HG02571 (cell line): ENCODE measurements around the gene SLC17A3.

ENCODE experiments used
- ATAC-seq: cut with Tn5 transposase; IDR thresholded peaks from one replicate; pipeline ENCODE4 v1.9.1; 2021; ENCODE audit warnings: mild to moderate bottlenecking, moderate library complexity; ENCODE audit not compliant: unreplicated experiment

The SLC17A3 gene

DNA sequence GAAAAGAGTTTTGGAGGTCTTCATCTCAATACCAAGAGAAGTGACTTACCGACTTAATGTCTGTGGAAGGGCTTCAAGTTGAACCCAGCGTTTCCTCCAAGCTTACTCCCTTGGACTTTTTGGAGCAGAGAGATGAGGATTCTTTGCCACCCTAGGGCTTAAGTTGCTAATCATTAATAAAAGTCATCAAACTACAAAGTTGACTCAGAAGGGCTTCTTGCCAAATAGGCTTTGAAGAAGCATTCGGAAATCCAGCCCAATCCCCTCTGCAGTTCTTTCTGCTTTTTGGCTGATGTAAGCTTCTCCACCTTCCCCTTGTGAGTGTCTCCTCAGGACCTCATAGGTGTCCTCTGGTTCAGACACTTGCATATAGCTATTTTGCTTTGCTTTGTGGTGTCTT is at the start of gene SLC17A3:
Gene SLC17A3, minus strand, starts transcription at position 126 of the 400 bp plus-strand sequence. CDS start 5,856 bp downstream, outside the sequence.
- ATAC-seq, result no peak

DNA sequence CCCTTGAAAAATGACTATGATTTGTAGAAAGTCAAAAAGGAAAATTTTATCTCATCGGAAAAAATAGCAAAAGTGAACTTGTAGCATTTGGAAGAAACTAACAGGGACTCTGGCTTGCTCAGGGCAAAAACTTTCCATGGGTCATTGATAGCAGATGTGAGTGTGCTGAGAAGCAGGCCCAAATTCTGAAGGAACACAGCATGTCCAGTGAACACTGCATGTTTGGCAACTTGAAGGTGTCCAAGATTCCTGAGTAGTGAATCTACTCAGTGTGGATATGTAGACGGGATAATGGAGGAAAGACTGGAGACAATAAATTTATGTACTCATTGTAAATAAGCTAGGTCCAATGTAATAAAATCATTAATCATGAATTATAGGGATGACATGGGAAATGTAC is 48.3 kb upstream of the SLC17A3 start:
- no peak for ATAC-seq

DNA sequence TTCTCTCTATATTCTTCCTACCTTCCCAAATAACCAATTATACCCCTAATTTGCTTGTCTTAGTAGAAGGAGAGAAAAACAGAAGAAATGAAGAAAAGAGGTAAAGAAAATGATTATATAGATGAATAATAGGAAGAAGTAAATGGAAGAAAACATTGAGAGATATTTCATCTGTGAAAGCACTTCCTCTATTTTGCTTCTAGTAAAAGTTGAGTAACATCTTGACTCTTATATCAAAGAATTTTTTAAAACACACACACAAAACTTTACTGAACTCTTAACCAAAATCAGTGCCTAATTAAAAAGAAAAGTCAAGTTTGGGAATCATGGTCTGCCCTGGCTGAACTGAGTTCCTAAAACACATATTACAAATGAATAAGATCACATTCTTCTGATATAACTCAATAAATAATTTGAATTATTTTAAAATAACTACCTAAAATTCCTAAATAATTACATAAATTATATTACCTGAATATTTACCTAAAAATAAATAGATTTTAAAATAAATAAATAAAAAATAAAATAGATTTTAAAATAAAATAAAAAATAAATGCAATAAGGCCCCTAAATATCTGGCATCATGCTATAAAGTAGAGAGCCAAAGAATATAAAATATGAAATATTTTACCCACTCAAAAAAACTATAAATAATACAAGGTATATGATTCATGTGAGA is 47.6 kb upstream of the SLC17A3 start:
- ATAC-seq, result no peak

- ATAC-seq, result no peak
These were observed 45.6 kb upstream of the SLC17A3 start for GRCh38 chr6:25919657-25920056.

DNA sequence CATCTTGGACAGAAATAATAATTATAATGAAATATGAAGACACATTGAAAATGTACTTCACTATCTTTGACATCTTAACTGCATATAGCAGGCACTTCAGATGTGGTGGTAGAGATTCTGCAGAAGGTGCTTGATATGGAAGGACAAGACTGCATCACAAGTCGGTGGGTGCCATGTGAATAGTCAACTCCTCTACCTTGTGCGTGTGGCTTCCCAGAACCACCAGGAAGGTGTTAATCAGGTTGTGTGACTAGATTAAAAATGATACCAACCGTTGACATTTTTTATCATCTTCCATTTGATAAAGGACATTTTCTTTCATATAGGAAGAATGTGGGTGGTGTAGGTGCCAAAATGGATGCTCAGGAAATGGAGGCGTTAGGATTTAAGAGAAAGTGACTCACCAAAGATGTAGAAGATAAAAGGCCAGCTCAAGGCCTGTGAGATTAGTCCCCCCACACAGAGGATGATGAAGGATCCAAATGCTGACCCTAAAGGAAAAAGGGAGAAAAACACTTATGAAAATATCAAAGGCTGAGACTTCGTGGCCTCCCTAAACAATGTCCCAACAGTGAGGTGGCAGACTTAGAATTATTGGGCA is 44.1 kb upstream of the SLC17A3 start:
- ATAC-seq, result no peak

DNA sequence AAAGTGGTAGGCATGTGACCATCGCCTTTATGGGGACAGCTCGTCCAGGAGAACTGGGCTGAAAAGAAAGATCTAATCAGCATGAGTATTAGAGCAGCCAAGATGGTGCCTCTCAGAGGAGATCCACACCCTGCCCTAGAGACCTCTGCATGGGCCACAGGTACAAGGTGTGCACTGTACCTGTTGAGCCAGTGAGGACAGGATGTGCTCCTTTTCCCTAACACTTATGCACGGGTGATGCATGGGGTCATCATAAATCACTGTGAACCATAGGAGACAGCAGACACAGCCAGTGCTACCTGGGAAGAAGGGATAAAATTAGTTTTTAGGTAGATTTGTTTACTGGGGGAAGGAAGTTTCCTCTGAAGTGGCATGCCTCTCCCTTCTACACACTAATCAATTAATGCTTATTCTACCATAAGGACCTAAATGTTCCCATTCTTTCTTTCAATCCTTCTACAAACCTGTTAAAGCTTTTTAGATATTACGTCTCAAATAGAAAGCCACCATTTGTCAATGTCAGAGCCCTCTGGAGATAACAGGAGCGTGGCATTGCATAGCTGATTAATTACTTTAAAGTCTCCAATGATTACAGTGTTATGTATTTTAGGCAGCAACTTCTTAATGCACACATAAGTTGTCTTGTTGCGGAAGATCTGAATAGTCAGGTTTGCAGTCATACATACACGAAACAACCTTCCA is 42.9 kb upstream of the SLC17A3 start:
- ATAC-seq, result no peak

GRCh38 chr6:25916330-25916729 is 42.3 kb upstream of the SLC17A3 start:
- ATAC-seq, result no peak

- no peak for ATAC-seq
These were observed 39.7 kb upstream of the SLC17A3 start for GRCh38 chr6:25913741-25914140.

- ATAC-seq, result no peak
These were observed 37.3 kb upstream of the SLC17A3 start for GRCh38 chr6:25911351-25911750.

DNA sequence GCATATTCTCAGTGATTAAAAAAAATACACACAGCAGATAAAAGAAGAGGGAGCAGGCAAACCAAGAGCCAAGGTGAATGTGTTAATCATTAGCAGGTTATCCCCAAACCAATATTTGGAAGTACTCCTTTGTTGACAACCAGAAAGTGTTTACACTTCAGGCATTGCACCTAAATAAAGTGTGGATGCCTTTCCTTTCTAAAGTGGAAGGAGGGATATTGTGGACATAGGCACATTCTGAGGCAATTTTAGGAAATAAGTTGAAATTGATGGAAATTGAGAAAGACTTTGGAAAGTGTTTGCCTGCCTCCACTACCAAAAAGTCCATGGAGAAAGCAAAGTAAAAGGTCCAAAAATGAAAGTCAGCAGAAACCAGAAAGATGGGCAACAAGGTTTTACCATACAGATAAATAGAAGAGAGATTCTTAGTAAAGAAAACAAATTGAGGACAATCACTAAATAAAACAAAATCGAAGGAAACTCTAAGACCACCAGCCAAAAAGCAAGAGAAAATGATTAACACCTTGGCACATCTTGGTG is 33.5 kb upstream of the SLC17A3 start:
- no peak for ATAC-seq

GRCh38 chr6:25903467-25904099 is 29.5 kb upstream of the SLC17A3 start:
- no peak for ATAC-seq

GRCh38 chr6:25902071-25902470 is 28.0 kb upstream of the SLC17A3 start:
- ATAC-seq, result no peak

DNA sequence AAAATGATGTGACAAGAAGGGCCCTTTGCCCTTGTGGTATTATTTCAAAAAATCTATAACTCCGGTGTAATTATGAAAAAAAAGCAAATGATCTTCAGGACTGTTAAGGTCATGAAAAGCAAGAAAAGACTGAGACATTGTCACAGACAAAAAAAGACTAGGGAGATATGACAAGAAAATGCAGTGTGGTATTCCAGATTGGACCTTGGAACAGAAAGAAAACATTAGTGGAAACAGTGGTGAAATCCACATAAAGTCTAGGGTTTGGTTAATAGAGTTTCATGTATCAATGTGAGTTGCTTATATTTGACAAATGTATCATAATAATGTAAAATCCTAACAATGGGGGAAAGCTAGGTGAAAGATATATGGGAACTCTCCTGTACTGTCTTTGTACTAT is 26.8 kb upstream of the SLC17A3 start:
- ATAC-seq, result no peak

GRCh38 chr6:25899580-25900408 is 25.8 kb upstream of the SLC17A3 start:
- ATAC-seq, result no peak

DNA sequence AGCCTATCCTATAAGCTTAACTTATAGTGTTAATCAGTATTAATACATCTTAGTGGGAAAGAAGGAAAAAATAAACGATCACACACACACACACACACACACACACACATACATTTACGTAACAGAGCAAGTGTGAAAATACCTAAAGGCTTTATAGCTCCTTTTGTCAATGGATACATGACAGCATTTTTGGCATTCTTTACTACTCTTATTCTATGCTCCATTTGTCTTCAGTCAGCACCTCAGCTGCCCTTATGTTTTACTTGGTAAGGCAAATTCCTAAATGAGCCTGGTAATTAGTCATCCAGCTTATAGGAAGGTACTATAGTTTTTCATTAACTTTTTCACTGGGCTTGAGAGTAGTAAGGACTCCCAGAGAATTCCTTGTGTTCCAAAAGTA is 25.1 kb upstream of the SLC17A3 start:
- ATAC-seq, result no peak

DNA sequence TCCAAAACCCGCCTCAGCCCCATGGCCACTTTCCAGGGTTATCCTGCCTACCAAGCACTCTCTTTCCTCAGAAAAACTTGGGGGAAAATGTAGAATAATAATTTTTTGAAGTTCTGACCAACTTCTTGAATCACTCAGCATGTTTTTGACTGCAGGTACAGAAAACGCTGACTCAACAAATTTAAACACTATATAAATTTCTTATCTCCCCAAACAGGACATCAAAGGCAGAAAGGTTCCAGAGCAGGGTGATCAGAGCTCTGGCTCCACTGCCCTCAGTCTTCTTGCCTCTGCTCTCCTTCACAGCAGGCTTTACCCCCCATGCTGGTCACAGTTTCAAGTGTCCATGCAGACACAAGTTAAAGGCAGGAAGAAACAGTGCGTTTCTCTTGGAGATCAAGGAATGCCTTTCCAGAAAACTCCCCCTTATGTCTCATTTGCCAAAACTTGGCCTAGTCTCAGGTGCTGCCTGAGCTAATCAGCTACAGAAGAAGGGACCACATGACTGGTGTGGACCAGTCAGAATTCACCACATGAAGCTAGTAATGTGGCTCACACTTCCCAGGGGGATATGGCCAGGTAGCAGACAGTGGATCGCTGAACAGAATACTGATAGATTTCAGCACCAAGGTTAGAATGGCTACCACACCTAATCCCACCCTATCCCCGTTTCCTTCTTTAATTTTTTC is 24.4 kb upstream of the SLC17A3 start:
- ATAC-seq, result no peak

- ATAC-seq, result no peak
These were observed 22.2 kb upstream of the SLC17A3 start for GRCh38 chr6:25896252-25896651.

- ATAC-seq, result no peak
These were observed 21.7 kb upstream of the SLC17A3 start for GRCh38 chr6:25895771-25896170.

GRCh38 chr6:25893778-25894177 is 19.7 kb upstream of the SLC17A3 start:
- ATAC-seq, result no peak

DNA sequence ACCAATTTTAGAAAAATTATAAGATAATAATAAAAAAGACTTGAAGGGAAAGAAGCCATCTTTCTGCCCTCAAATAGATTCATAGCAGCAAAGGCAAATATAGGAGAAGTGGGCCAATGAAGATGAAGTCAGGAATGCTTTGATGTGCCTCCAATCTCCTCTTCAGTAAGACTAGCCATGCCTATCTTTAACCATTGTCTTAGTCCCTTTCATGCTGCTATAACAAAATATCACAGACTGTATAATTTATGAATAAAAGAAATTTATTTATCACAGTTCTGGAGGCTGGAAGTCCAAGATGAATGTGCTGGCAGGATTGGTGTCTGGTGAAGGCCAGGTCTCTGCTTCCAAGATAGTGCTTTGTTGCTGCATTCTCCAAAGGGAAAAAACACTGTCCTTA is 18.8 kb upstream of the SLC17A3 start:
- no peak for ATAC-seq
